ENCODE measurements around the gene RAB3IL1.

RAB3IL1 gene

DNA sequence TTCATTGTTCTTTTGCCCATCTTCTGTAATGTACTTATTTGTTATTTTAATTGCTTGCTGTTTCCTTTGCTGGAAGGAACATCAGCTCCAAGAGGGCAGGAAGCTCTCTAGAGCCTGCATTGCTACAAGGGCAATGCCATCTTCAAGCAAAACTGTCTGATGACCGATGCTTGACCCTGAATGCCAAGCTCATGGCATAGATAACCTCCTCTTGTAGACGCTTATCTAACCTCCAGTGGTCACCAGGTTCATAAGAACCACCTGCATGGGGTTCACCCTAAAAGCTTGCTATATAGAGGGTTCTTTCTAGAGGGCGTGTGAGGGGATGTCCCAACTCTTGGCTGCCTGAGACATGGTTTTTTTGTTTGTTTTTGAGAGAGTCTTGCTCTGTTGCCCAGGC is 42.5 kb downstream of the RAB3IL1 start:
- Histone ChIP-seq H3K9me2 (replicated peaks; ENCODE audit: insufficient read depth, low read length) (no peaks in the 10 kb centered on the region), H2AFZ (ENCODE audit: low read depth, low read length, severe bottlenecking) (no peak overlapping the region), H3K27ac (ENCODE audit: low read depth, low read length) (no peak overlapping the region), H3K79me2 (ENCODE audit: insufficient read depth, low read length) (no peaks in the 10 kb centered on the region), H3F3A (ENCODE audit: insufficient read depth) (no peaks in the 10 kb centered on the region), H3K4me2 (ENCODE audit: low read depth, low read length, poor library complexity, severe bottlenecking) (no peak overlapping the region), H3K36me3 (ENCODE audit: low read length) (no peaks in the 10 kb centered on the region), H4K20me1 (ENCODE audit: low read depth, low read length) (no peaks in the 10 kb centered on the region), H3K4me3 (ENCODE audit: insufficient read depth, low read length, poor library complexity, severe bottlenecking) (no peak overlapping the region), H3K9ac (ENCODE audit: low read length) (no peak overlapping the region), H3K27me3 (ENCODE audit: low read length) (no peaks in the 10 kb centered on the region), H3K9me3 (ENCODE audit: insufficient read depth, low read length) (no peaks in the 10 kb centered on the region)
- TF ChIP-seq, protein P1, sequence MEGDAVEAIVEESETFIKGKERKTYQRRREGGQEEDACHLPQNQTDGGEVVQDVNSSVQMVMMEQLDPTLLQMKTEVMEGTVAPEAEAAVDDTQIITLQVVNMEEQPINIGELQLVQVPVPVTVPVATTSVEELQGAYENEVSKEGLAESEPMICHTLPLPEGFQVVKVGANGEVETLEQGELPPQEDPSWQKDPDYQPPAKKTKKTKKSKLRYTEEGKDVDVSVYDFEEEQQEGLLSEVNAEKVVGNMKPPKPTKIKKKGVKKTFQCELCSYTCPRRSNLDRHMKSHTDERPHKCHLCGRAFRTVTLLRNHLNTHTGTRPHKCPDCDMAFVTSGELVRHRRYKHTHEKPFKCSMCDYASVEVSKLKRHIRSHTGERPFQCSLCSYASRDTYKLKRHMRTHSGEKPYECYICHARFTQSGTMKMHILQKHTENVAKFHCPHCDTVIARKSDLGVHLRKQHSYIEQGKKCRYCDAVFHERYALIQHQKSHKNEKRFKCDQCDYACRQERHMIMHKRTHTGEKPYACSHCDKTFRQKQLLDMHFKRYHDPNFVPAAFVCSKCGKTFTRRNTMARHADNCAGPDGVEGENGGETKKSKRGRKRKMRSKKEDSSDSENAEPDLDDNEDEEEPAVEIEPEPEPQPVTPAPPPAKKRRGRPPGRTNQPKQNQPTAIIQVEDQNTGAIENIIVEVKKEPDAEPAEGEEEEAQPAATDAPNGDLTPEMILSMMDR (IDR thresholded peaks at IDR 0.05; ENCODE audit: insufficient read depth, low read length, poor library complexity, severe bottlenecking): no peak
- no peak for TF ChIP-seq EZH2phosphoT487 (conservative IDR thresholded peaks at IDR 0.05; ENCODE audit: low read length)

DNA sequence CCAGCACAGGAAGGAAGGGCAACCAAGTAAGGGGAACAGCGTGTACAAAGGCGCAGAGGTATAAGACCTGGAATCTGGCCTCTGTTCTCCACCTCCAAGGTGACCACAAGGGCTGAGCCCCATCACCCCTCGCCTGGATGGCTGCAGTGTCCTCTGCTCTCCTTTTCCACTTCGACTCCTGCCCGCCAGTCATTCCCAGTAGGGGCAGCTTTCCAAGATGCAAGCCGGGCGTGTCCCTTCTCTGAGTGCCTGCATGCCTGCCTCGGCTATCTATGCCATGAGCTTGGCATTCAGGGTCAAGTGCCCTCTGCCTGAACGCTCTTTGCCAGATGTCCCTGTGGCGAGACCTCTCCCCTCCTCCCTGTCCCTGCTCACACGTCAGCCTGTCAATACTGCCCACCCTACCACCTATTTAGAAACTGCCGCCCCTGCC is 43.0 kb downstream of the RAB3IL1 start:
- no peaks in the 10 kb centered on the region for H3F3A ChIP-seq (ENCODE audit: insufficient read depth)
- no peak for TF ChIP-seq EZH2phosphoT487 (conservative IDR thresholded peaks at IDR 0.05; ENCODE audit: low read length)
- TF ChIP-seq, protein P1 (IDR thresholded peaks at IDR 0.05; ENCODE audit: insufficient read depth, low read length, poor library complexity, severe bottlenecking): no peak
- H3K9me2 ChIP-seq (replicated peaks; ENCODE audit: insufficient read depth, low read length): no peaks in the 10 kb centered on the region
- no peak overlapping the region for H3K9ac ChIP-seq (ENCODE audit: low read length)
- no peaks in the 10 kb centered on the region for H3K79me2 ChIP-seq (ENCODE audit: insufficient read depth, low read length)
- no peaks in the 10 kb centered on the region for H4K20me1 ChIP-seq (ENCODE audit: low read depth, low read length)
- no peak overlapping the region for H2AFZ ChIP-seq (ENCODE audit: low read depth, low read length, severe bottlenecking)
- H3K27me3 ChIP-seq (ENCODE audit: low read length): no peaks in the 10 kb centered on the region
- no peak overlapping the region for H3K27ac ChIP-seq (ENCODE audit: low read depth, low read length)
- H3K9me3 ChIP-seq (ENCODE audit: insufficient read depth, low read length): no peaks in the 10 kb centered on the region
- H3K4me3 ChIP-seq (ENCODE audit: insufficient read depth, low read length, poor library complexity, severe bottlenecking): no peak overlapping the region
- no peaks in the 10 kb centered on the region for H3K36me3 ChIP-seq (ENCODE audit: low read length)
- no peak overlapping the region for H3K4me2 ChIP-seq (ENCODE audit: low read depth, low read length, poor library complexity, severe bottlenecking)

DNA sequence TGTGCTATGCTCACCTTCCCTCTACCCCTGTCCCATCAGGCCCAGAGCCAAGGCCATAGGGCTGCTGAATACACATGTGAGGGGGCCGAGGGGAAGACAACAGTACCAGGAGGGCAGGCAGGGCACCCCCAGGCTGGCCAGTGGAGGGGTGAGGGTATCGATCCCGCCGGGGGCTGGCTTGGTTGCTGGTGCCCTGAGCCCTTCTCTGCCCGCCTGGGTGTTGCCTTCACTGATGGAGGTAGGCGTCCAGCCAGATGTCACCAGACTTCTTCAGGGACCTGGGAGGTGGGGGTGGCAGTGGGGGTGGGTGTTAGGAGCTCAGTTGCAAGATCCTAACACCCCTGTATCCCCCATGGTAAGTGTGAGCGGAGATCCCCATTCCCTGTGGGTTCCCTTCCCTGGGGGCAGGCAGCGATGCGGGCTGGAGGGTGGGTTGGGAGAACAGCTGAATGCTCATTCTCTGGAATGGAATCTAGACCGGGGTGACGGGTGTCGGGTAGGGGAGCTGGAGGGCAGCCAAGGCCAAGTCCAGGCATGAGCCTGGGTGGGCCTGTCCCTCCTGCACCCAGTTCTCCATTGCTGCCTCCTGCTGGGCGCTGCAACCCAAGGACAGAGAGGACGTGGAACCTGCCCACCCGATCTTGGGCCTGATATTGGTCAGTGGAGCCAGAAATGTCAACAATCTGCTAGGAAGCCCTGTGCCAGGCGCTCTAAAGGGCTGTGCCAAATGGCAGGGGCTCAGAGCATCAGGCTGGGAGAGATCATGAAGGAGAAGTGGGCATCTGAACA is 43.6 kb downstream of the RAB3IL1 start:
- H3K27ac ChIP-seq (ENCODE audit: low read depth, low read length): no peak overlapping the region
- H3K27me3 ChIP-seq (ENCODE audit: low read length): no peaks in the 10 kb centered on the region
- no peaks in the 10 kb centered on the region for H3K9me3 ChIP-seq (ENCODE audit: insufficient read depth, low read length)
- H3K4me3 ChIP-seq (ENCODE audit: insufficient read depth, low read length, poor library complexity, severe bottlenecking): no peak overlapping the region
- H2AFZ ChIP-seq (ENCODE audit: low read depth, low read length, severe bottlenecking): no peak overlapping the region
- H3K79me2 ChIP-seq (ENCODE audit: insufficient read depth, low read length): no peaks in the 10 kb centered on the region
- no peaks in the 10 kb centered on the region for H3K36me3 ChIP-seq (ENCODE audit: low read length)
- no peaks in the 10 kb centered on the region for H3F3A ChIP-seq (ENCODE audit: insufficient read depth)
- no peaks in the 10 kb centered on the region for H4K20me1 ChIP-seq (ENCODE audit: low read depth, low read length)
- no peak overlapping the region for H3K9ac ChIP-seq (ENCODE audit: low read length)
- no peaks in the 10 kb centered on the region for H3K9me2 ChIP-seq (replicated peaks; ENCODE audit: insufficient read depth, low read length)
- H3K4me2 ChIP-seq (ENCODE audit: low read depth, low read length, poor library complexity, severe bottlenecking): no peak overlapping the region
- TF ChIP-seq EZH2phosphoT487 (conservative IDR thresholded peaks at IDR 0.05; ENCODE audit: low read length): no peak
- TF ChIP-seq, protein P1 (IDR thresholded peaks at IDR 0.05; ENCODE audit: insufficient read depth, low read length, poor library complexity, severe bottlenecking): no peak

All from SU-DHL-6 (cell line).